Fibroblast of skin of left quadriceps (primary cell): Measurements from ENCODE around the gene KRTAP9-6.
"Not testable (repeated sequence)": the region's sequence is repeated elsewhere in the genome, so short reads cannot be mapped to it uniquely, and the experiment has no call there.

Experiments
- DNase-seq, 2 experiments: peaks; one replicate each; pipeline ENCODE4 v3.0.0-alpha.2; 2013; ENCODE audit warnings: low read depth in 2 of 2

KRTAP9-6 gene

GRCh38 chr17:41271323-41271722 is 6.1 kb downstream of the KRTAP9-6 start:
- not testable (repeated sequence) for DNase-seq

- no peak for DNase-seq
Measured at GRCh38 chr17:41271858-41272257, 6.7 kb downstream of the KRTAP9-6 start.

- not testable (repeated sequence) for DNase-seq
Measured at GRCh38 chr17:41275648-41276190, 10.5 kb downstream of the KRTAP9-6 start, which contains the start of gene KRTAP9-7. Gene KRTAP9-7 (plus strand): TSS chr17:41275698. CDS start chr17:41275698, 0 bp downstream.

GRCh38 chr17:41278176-41278955 is 13.2 kb downstream of the KRTAP9-6 start:
- DNase-seq: no peak

GRCh38 chr17:41284043-41284442 is 18.9 kb downstream of the KRTAP9-6 start:
- DNase-seq: peak; percentile 95 to 97

GRCh38 chr17:41284546-41284945 is 19.4 kb downstream of the KRTAP9-6 start:
- DNase-seq: no peak

GRCh38 chr17:41287050-41287449 is 21.9 kb downstream of the KRTAP9-6 start:
- DNase-seq: no peak

GRCh38 chr17:41294016-41294415 is 28.8 kb downstream of the KRTAP9-6 start:
- peak; percentile 66 to 69 for DNase-seq

GRCh38 chr17:41296846-41297245 is 31.7 kb downstream of the KRTAP9-6 start:
- DNase-seq: no peak

- DNase-seq: no peak
Measured at GRCh38 chr17:41298458-41299135, 33.4 kb downstream of the KRTAP9-6 start.

GRCh38 chr17:41301204-41301790 is 36.1 kb downstream of the KRTAP9-6 start:
- DNase-seq: no peak

- DNase-seq: no peak
Measured at GRCh38 chr17:41301916-41302901, 37.0 kb downstream of the KRTAP9-6 start, which contains the start of gene KRTAP29-1. Gene KRTAP29-1 (minus strand): TSS chr17:41302851. CDS start chr17:41302851, 0 bp downstream.

- DNase-seq: no peak
Measured at GRCh38 chr17:41302981-41303380, 37.8 kb downstream of the KRTAP9-6 start.

GRCh38 chr17:41304091-41304490 is 38.9 kb downstream of the KRTAP9-6 start:
- no peak for DNase-seq

- DNase-seq: no peak
Measured at GRCh38 chr17:41307647-41308046, 42.5 kb downstream of the KRTAP9-6 start.

GRCh38 chr17:41308251-41308917 is 43.2 kb downstream of the KRTAP9-6 start:
- no peak for DNase-seq

- no peak for DNase-seq
Measured at GRCh38 chr17:41308918-41309359, 43.8 kb downstream of the KRTAP9-6 start, which contains the start of gene KRTAP16-1. Gene KRTAP16-1 (minus strand): TSS chr17:41309309. CDS start chr17:41309253, 56 bp downstream.

GRCh38 chr17:41311111-41311510 is 45.9 kb downstream of the KRTAP9-6 start:
- DNase-seq: no peak

- no peak for DNase-seq
Measured at GRCh38 chr17:41315204-41315794, 50.1 kb downstream of the KRTAP9-6 start, which contains the start of gene KRTAP17-1. Gene KRTAP17-1 (minus strand): TSS chr17:41315710. CDS start chr17:41315650, 60 bp downstream.
